Adrenal gland (tissue), 5 donors: ENCODE results near the gene CEACAM3.

Experiments used
- CTCF ChIP-seq, 6 experiments: fragments of 450-650 bp in 4 of 6; fragments of 200-600 bp in 2 of 6; sonication (generic) in 1 of 6; IDR thresholded peaks; 1 replicate in 5 of 6; 2 replicates in 1 of 6; pipeline versions ENCODE4 v1.5.1 to v1.8.0; 2016 to 2021; ENCODE audit warnings: antibody characterized with exemption in 6 of 6, mild to moderate bottlenecking in 2 of 6, moderate library complexity in 1 of 6
- POLR2A ChIP-seq, 2 donors: fragments of 450-650 bp; IDR thresholded peaks; one replicate each; pipeline ENCODE4 v1.6.1; 2017; ENCODE audit warnings: antibody characterized with exemption in 2 of 2, mild to moderate bottlenecking in 2 of 2, moderate library complexity in 1 of 2
- donor health status: DM: no; HTN: no; CAD: no.

- TF ChIP-seq POLR2A (IDR thresholded peaks at IDR 0.05): no peak
- TF ChIP-seq CTCF (IDR thresholded peaks at IDR 0.05): no peak
Measured at GRCh38 chr19:41804336-41804735, 7.9 kb downstream of the CEACAM3 start.
